HG03039 (cell line): ENCODE measurements around the gene CAMK2A.

Source experiments
- ATAC-seq: cut with Tn5 transposase; IDR thresholded peaks from one replicate; pipeline ENCODE4 v1.9.1; 2021; ENCODE audit warnings: mild to moderate bottlenecking, moderate library complexity; ENCODE audit not compliant: unreplicated experiment

CAMK2A gene

DNA sequence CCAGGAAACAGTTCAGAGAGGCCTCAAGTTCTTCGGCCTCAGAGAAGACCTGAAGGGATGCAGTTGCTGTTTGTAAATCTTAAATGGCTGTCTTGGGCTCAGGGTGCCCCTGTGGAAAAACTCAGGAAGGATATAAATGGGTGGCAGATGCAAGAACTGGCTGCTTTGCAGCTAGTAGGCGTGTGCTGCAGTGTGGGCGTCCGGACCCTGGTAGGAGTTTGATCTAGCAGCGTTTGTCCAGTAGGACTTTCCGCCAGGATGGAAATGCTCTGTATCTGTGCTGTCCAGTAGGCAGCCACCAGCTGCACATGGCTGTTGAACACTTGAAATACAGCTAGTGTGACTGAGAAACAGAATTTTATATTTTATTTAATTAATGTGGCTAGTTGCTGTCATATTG, 115.3 kb downstream of the CAMK2A start:
- no peak for ATAC-seq

DNA sequence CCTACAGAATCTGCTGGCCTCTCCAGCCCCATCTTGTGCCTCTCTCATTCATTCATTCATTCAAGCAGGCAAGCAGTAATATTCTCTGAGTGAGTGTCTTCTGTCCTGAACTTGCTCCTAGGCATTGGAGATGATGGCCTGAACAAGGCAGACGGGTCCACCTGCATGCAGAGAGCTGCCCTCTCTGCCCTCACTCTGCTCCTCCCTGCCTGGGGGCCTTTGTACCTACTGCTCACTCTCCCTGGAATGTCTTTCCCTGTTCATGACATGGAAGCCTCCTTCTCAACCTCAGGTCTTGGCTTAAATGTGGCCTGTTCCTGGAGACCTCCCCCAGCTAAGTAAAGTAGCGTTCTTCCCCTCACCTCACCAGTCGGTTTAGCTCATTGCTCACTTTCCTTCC, 116.4 kb downstream of the CAMK2A start:
- no peak for ATAC-seq

DNA sequence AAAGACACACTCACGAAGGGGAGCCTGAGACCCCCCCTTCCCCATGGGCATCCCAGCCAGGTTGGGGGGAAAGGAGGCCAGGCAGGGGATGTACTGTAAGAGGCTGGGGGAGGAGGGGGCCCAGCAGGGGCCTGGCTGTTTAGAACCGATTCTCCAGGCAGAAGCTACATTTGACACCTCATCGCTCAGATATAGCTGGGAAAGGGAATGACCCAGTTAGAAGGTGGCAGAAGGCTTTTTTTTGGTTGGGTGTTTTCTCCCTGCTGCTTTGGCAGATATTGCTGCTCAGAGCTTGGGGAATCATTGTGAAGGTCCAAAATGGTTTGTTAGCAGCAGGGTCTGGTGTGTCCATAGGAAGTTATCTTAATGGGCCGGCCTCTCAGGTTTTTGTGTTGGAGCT, 117.0 kb downstream of the CAMK2A start:
- ATAC-seq: no peak

DNA sequence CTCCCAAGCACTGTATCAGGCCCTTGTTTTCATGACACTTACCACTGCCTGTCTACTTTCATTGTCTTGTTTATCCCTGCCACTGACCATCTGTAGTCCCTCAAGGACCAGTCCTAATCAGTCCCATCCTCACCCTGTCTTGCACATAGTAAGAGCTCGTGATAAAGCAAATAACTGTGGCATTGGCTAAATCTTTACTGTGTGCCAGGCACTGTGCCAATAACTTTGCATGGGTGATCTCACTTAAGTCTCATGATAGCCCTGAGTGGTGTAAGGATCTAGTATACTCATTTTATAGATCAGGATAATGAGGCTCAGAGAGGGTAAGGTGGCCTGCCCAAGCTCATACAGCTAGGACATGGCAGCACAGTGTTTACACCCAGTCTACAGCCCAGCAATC, 117.4 kb downstream of the CAMK2A start:
- no peak for ATAC-seq
